ENCODE results near the gene TLR8. TPM values are rescaled to one million over a fixed set of nuclear protein-coding genes. Genes with fewer than 3 reads are reported as not detected.

Gene TLR8
- total RNA-seq, 4 donors from 2014 or later, result 0.42 to 0.97 (median 0.62) TPM

DNA sequence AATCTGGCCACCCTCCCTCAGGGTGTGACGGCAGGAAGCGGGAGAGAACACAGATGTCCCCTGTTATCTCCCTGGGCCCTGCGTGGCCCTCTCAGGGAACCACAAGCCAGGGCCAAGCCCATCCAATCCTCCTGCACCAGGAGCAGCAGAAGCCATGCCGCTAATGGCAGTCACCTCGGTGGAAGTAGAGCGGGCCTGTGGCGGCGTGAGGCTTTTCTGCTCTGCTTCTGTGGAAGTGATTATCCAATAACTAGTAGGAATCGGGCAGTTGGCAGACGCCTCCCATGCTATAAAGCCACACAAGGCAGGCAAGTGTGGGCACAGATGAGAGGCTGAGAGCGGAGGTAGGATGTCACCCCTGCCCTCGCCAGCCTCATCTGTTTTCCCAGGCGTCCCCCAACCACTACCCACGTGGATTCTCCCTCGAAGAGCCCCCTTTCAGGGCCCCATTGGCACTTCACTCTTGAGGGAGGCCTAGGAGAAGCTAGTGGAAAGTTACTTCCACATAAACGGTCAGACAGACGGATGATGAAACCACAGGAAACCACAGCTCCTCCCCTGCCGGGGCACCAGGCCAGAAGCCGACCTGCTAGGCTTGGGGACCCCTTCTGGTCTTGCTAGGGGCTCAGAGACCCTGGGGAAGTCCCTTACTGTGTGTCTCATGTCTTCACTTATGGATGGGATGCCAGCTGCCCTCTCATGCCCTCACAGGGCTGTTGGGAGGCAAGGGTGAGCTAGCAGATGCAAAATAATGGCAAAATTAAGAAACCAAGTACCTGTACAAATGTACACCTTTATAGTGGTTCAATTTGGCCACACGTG, 49.7 kb downstream of the TLR8 start:
- no peak for TF ChIP-seq POLR2A (IDR thresholded peaks at IDR 0.05)
- TF ChIP-seq CTCF (IDR thresholded peaks at IDR 0.05 in 4 of 5, conservative IDR thresholded peaks at IDR 0.05 in 1 of 5), result no peak
- DNase-seq (peak in 1 of 2 donors; percentile 30), ATAC-seq (peak; percentile 49 to 62)
- intact Hi-C loops (cut with DNase I; ENCODE audit: low total_unique reads) (loop anchor here (10.0 kb wide), 1 partner anchor 699 kb away; the partner anchor contains the start of gene TCEANC), in situ Hi-C loops (cut with MboI; ENCODE audit: low sequenced_read_pairs in 4 of 4) (loop anchor here (10.0 to 25.0 kb wide), 2 partner anchors 529 to 531 kb away; no protein-coding TSS in a partner anchor)
- Histone ChIP-seq H3K27me3 (no peaks in the 10 kb centered on the region), H3K4me3 (no peak overlapping the region), H3K27ac (peak overlapping the region; percentile 54 to 77 (median 64)), H3K4me1 (no peaks in the 10 kb centered on the region), H3K9me3 (no peaks in the 10 kb centered on the region), H3K36me3 (no peaks in the 10 kb centered on the region)

GRCh38 chrX:12956704-12957534, 50.5 kb downstream of the TLR8 start:
- TF ChIP-seq CTCF (IDR thresholded peaks at IDR 0.05 in 4 of 5, conservative IDR thresholded peaks at IDR 0.05 in 1 of 5) (no peak), POLR2A (IDR thresholded peaks at IDR 0.05) (no peak)
- in situ Hi-C loops (cut with MboI; ENCODE audit: low sequenced_read_pairs in 4 of 4) (loop anchor here (10.0 to 25.0 kb wide), 2 partner anchors 528 to 530 kb away; no protein-coding TSS in a partner anchor), intact Hi-C loops (cut with DNase I; ENCODE audit: low total_unique reads) (loop anchor here (10.0 kb wide), 1 partner anchor 698 kb away; the partner anchor contains the start of gene TCEANC)
- H3K27me3 ChIP-seq, result no peaks in the 10 kb centered on the region
- peak in 1 of 2 donors; percentile 19 for DNase-seq
- H3K27ac ChIP-seq, result peak overlapping the region; percentile 54 to 77 (median 64)
- H3K4me3 ChIP-seq, result no peak overlapping the region
- no peak for ATAC-seq
- H3K36me3 ChIP-seq, result no peaks in the 10 kb centered on the region
- no peaks in the 10 kb centered on the region for H3K9me3 ChIP-seq
- no peaks in the 10 kb centered on the region for H3K4me1 ChIP-seq

DNA sequence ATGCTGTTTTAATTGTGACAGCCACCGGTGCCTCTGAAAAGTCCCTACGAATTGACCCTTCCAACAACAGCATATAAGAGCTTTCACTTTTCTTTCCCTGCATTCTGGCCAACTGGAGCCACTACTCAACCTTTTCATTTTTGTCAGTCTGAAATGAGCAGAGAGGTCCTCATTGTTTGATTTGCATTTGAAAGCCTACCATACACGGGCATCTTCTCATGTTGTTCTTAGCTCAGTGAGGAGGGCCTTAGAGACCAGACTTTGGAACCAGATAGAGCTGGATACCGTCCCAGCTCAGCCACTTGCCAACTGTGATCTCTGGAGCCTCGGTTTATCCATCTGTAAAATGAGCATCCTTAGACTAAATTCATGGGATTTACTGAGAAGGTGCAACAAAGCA, 51.6 kb downstream of the TLR8 start:
- Histone ChIP-seq H3K36me3 (no peaks in the 10 kb centered on the region), H3K27me3 (no peaks in the 10 kb centered on the region), H3K27ac (peak overlapping the region in 1 of 4 donors; percentile 77), H3K9me3 (no peaks in the 10 kb centered on the region), H3K4me1 (no peaks in the 10 kb centered on the region), H3K4me3 (no peak overlapping the region)
- in situ Hi-C loops (cut with MboI; ENCODE audit: low sequenced_read_pairs in 4 of 4), result loop anchor here (10.0 to 25.0 kb wide), 2 partner anchors 527 to 529 kb away; no protein-coding TSS in a partner anchor
- intact Hi-C loops (cut with DNase I; ENCODE audit: low total_unique reads), result loop anchor here (10.0 kb wide), 1 partner anchor 697 kb away; the partner anchor contains the start of gene TCEANC
- TF ChIP-seq POLR2A (IDR thresholded peaks at IDR 0.05) (no peak), CTCF (IDR thresholded peaks at IDR 0.05 in 4 of 5, conservative IDR thresholded peaks at IDR 0.05 in 1 of 5) (no peak)
- no peak for DNase-seq
- ATAC-seq, result no peak

DNA sequence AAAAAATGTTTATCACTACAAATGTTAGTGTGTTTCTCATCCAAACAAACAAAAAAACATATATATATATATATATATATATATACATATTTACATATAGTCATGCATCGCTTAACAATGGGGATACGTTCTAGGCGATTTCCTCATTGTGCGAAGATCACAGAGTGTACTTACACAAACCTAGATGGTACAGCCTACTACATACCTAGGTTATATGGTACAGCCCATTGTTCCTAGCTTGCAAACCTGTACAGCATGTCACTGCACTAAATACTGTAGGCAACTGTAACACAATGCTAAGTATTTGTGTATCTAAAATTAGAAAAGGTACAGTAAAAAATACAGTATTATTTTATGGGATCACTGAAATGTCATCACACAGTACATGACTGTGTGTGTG, 52.0 kb downstream of the TLR8 start:
- Histone ChIP-seq H3K4me3 (no peak overlapping the region), H3K27ac (no peak overlapping the region), H3K27me3 (no peaks in the 10 kb centered on the region), H3K9me3 (no peaks in the 10 kb centered on the region), H3K36me3 (no peaks in the 10 kb centered on the region), H3K4me1 (no peaks in the 10 kb centered on the region)
- DNase-seq (no peak), ATAC-seq (no peak)
- in situ Hi-C loops (cut with MboI; ENCODE audit: low sequenced_read_pairs in 4 of 4) (loop anchor here (10.0 to 25.0 kb wide), 2 partner anchors 526 to 529 kb away; no protein-coding TSS in a partner anchor), intact Hi-C loops (cut with DNase I; ENCODE audit: low total_unique reads) (loop anchor here (10.0 kb wide), 1 partner anchor 696 kb away; the partner anchor contains the start of gene TCEANC)
- TF ChIP-seq POLR2A (IDR thresholded peaks at IDR 0.05) (no peak), CTCF (IDR thresholded peaks at IDR 0.05 in 4 of 5, conservative IDR thresholded peaks at IDR 0.05 in 1 of 5) (no peak)
